Astrocyte (in vitro differentiated cells and primary cell): ENCODE measurements around the gene SFSWAP. TPM values are rescaled to one million over a fixed set of nuclear protein-coding genes. Genes with fewer than 3 reads are reported as not detected.
"Not testable (repeated sequence)": the region's sequence is repeated elsewhere in the genome, so short reads cannot be mapped to it uniquely, and the experiment has no call there.

ENCODE experiments used
- DNase-seq: peaks from one replicate; pipeline ENCODE4 v3.0.0-alpha.2; 2010; ENCODE audit warnings: low read depth
- FAIRE-seq: peaks from 2 replicates; lab custom pipeline; 2011; peaks lifted over from hg19 to GRCh38; lab: Jason Lieb, UNC
- H2AFZ ChIP-seq: 2 replicates; pipeline ENCODE4 v1.6.0; 2012; ENCODE audit warnings: low read depth, low read length, inconsistent platforms
- H3K27ac ChIP-seq: 2 replicates; pipeline ENCODE4 v1.5.1; 2011; ENCODE audit warnings: low read depth, low read length, inconsistent platforms
- H3K27me3 ChIP-seq: 2 replicates; pipeline ENCODE4 v1.6.0; 2011; ENCODE audit warnings: low read length, inconsistent platforms; ENCODE audit not compliant: insufficient read depth
- H3K36me3 ChIP-seq: 2 replicates; pipeline ENCODE4 v1.5.1; 2011; ENCODE audit warnings: low read length, inconsistent platforms; ENCODE audit not compliant: insufficient read depth
- H3K4me1 ChIP-seq: 2 replicates; pipeline ENCODE4 v1.5.1; 2011; ENCODE audit warnings: low read length, inconsistent platforms; ENCODE audit not compliant: insufficient read depth
- H3K4me2 ChIP-seq: 2 replicates; pipeline ENCODE4 v1.6.0; 2012; ENCODE audit warnings: low read length, inconsistent platforms
- H3K4me3 ChIP-seq: 2 replicates; pipeline ENCODE4 v1.5.1; 2011; ENCODE audit warnings: low read depth, mild to moderate bottlenecking, low read length, inconsistent platforms; ENCODE audit not compliant: insufficient read depth
- H3K79me2 ChIP-seq: 2 replicates; pipeline ENCODE4 v1.6.0; 2012; ENCODE audit warnings: mild to moderate bottlenecking, low read length, inconsistent platforms; ENCODE audit not compliant: insufficient read depth
- H3K9ac ChIP-seq: 2 replicates; pipeline ENCODE4 v1.6.0; 2012; ENCODE audit warnings: mild to moderate bottlenecking, low read length, inconsistent platforms
- H3K9me3 ChIP-seq: 2 replicates; pipeline ENCODE4 v1.5.1; 2012; ENCODE audit warnings: low read depth, mild to moderate bottlenecking, low read length, inconsistent platforms; ENCODE audit not compliant: insufficient read depth
- H4K20me1 ChIP-seq: 2 replicates; pipeline ENCODE4 v1.6.0; 2012; ENCODE audit warnings: low read length, inconsistent platforms; ENCODE audit not compliant: insufficient read depth
- H3K27ac Mint-ChIP-seq: one replicate; pipeline ENCODE4 v1.8.0; 2021; ENCODE audit warnings: mild to moderate bottlenecking, mixed read lengths; ENCODE audit not compliant: unreplicated experiment
- H3K27me3 Mint-ChIP-seq: one replicate; pipeline ENCODE4 v1.8.0; 2021; ENCODE audit warnings: low read depth, mixed read lengths; ENCODE audit not compliant: unreplicated experiment
- H3K36me3 Mint-ChIP-seq: one replicate; pipeline ENCODE4 v1.8.0; 2021; ENCODE audit warnings: low read depth, mixed read lengths; ENCODE audit not compliant: unreplicated experiment
- H3K4me1 Mint-ChIP-seq: one replicate; pipeline ENCODE4 v1.8.0; 2021; ENCODE audit warnings: low read depth, mixed read lengths; ENCODE audit not compliant: unreplicated experiment
- H3K4me3 Mint-ChIP-seq: one replicate; pipeline ENCODE4 v1.8.0; 2021; ENCODE audit warnings: mild to moderate bottlenecking, moderate library complexity, mixed read lengths; ENCODE audit not compliant: unreplicated experiment
- H3K9me3 Mint-ChIP-seq: one replicate; pipeline ENCODE4 v1.8.0; 2021; ENCODE audit warnings: mild to moderate bottlenecking, mixed read lengths; ENCODE audit not compliant: unreplicated experiment
- EZH2 ChIP-seq: IDR thresholded peaks from 2 replicates; pipeline ENCODE4 v1.6.1; 2012; ENCODE audit warnings: mild to moderate bottlenecking, low read length, inconsistent platforms; ENCODE audit not compliant: insufficient read depth
- total RNA-seq: library from RNA; stranded (reverse); gene quantifications from 2 replicates; pipeline ENCODE4 v1.2.1, GENCODE V29; 2021
- TF ChIP-seq, protein P1 (sequence below): IDR thresholded peaks from 2 replicates; pipeline ENCODE4 v1.5.1; 2011; ENCODE audit warnings: low read depth, mild to moderate bottlenecking, inconsistent platforms, low read length, moderate library complexity; ENCODE audit not compliant: insufficient read depth

Gene SFSWAP
- total RNA-seq, 1 donor from 2014 or later: 35.7 TPM

- H3K9ac ChIP-seq, H3K9me3 Mint-ChIP-seq, H3K27me3 ChIP-seq, FAIRE-seq, H3K4me2 ChIP-seq, H3K36me3 ChIP-seq, H3K4me3 Mint-ChIP-seq, H3K9me3 ChIP-seq, H3K4me3 ChIP-seq, H3K4me1 ChIP-seq, H4K20me1 ChIP-seq, H2AFZ ChIP-seq, H3K27ac Mint-ChIP-seq, H3K36me3 Mint-ChIP-seq, DNase-seq, H3K4me1 Mint-ChIP-seq, H3K79me2 ChIP-seq, H3K27ac ChIP-seq: not testable (repeated sequence)
- peaks cover 12% of the 10 kb centered on the region for H3K27me3 Mint-ChIP-seq
Measured at GRCh38 chr12:131666486-131666885, 44.4 kb upstream of the SFSWAP start.

- H3K27me3 Mint-ChIP-seq: peaks cover 13% of the 10 kb centered on the region
- H2AFZ ChIP-seq, H3K9me3 Mint-ChIP-seq, H3K4me1 ChIP-seq, H4K20me1 ChIP-seq, H3K27ac ChIP-seq, H3K27me3 ChIP-seq, H3K27ac Mint-ChIP-seq, H3K36me3 ChIP-seq, H3K36me3 Mint-ChIP-seq, H3K79me2 ChIP-seq, H3K9ac ChIP-seq, FAIRE-seq, H3K4me3 Mint-ChIP-seq, DNase-seq, H3K4me2 ChIP-seq, H3K4me1 Mint-ChIP-seq, H3K4me3 ChIP-seq, H3K9me3 ChIP-seq: not testable (repeated sequence)
Measured at GRCh38 chr12:131666978-131667601, 43.8 kb upstream of the SFSWAP start.

DNA sequence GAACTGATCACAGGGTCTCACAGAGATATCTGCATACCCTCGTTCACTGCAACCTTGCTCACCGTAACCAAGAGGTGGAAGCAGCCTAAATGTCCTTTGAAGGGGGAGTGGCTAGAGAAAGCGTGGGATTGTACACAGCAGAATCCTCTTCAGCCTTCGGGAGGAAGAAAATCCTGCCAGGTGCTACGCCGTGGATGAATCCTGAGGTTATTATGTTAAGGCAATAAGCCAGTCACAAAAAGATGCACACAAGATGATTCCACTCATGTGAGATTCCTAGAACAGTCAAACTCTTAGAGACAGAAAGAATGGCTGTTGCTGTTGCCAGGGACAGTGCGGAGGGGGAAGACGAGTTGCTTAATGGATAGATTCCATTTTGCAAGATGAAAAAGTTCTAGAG, 39.6 kb upstream of the SFSWAP start:
- no peak overlapping the region for H3K4me3 Mint-ChIP-seq
- Histone ChIP-seq H4K20me1 (no peaks in the 10 kb centered on the region), H3K27ac (no peak overlapping the region), H3K36me3 (no peaks in the 10 kb centered on the region), H3K9me3 (no peaks in the 10 kb centered on the region), H2AFZ (no peak overlapping the region), H3K4me1 (no peaks in the 10 kb centered on the region), H3K4me3 (no peak overlapping the region), H3K4me2 (no peak overlapping the region), H3K27me3 (peaks cover 2% of the 10 kb centered on the region), H3K79me2 (no peaks in the 10 kb centered on the region), H3K9ac (no peak overlapping the region)
- H3K36me3 Mint-ChIP-seq: no peaks in the 10 kb centered on the region
- DNase-seq (no peak), FAIRE-seq (no peak)
- TF ChIP-seq, protein P1, sequence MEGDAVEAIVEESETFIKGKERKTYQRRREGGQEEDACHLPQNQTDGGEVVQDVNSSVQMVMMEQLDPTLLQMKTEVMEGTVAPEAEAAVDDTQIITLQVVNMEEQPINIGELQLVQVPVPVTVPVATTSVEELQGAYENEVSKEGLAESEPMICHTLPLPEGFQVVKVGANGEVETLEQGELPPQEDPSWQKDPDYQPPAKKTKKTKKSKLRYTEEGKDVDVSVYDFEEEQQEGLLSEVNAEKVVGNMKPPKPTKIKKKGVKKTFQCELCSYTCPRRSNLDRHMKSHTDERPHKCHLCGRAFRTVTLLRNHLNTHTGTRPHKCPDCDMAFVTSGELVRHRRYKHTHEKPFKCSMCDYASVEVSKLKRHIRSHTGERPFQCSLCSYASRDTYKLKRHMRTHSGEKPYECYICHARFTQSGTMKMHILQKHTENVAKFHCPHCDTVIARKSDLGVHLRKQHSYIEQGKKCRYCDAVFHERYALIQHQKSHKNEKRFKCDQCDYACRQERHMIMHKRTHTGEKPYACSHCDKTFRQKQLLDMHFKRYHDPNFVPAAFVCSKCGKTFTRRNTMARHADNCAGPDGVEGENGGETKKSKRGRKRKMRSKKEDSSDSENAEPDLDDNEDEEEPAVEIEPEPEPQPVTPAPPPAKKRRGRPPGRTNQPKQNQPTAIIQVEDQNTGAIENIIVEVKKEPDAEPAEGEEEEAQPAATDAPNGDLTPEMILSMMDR: no peak
- TF ChIP-seq EZH2: no peak
- H3K4me1 Mint-ChIP-seq: no peaks in the 10 kb centered on the region
- no peaks in the 10 kb centered on the region for H3K9me3 Mint-ChIP-seq
- H3K27me3 Mint-ChIP-seq: peaks cover 21% of the 10 kb centered on the region
- no peak overlapping the region for H3K27ac Mint-ChIP-seq
